ENCODE results near the gene SLC29A1.

- no peak for TF ChIP-seq CTCF (IDR thresholded peaks at IDR 0.05)
- no peak for TF ChIP-seq ZFX (IDR thresholded peaks at IDR 0.05; ENCODE audit: borderline replicate concordance)
Measured at GRCh38 chr6:44275271-44275748, 51.9 kb downstream of the SLC29A1 start.

Measured in 22Rv1 (cell line).